B cell (primary cell): ENCODE measurements around the gene TBC1D4. TPM values are rescaled to one million over a fixed set of nuclear protein-coding genes. Genes with fewer than 3 reads are reported as not detected.

ENCODE experiments used
- ATAC-seq: fragments of 200-7000 bp; cut with Tn5 transposase; one replicate; pipeline ENCODE4 v1.10.0; 2021; ENCODE audit warnings: low read depth, mild to moderate bottlenecking, moderate number of reproducible peaks, moderate library complexity
- CTCF ChIA-PET: fragments of 350-600 bp; sonication (Branson Sonifier 250); formaldehyde crosslinking; loops from one replicate; lab custom pipeline; 2021; ENCODE audit warnings: antibody characterized with exemption, inconsistent platforms; lab: Charles Lee
- POLR2A ChIA-PET: fragments of 350-600 bp; sonication (Branson Sonifier 250); formaldehyde crosslinking; loops from one replicate; lab custom pipeline; 2021; ENCODE audit warnings: antibody characterized with exemption; lab: Charles Lee
- DNase-seq: peaks from one replicate; pipeline ENCODE4 v3.0.0; 2013
- H2AFZ ChIP-seq: 2 replicates; pipeline ENCODE4 v1.6.1; 2012; ENCODE audit warnings: mild to moderate bottlenecking, low read depth, low read length; ENCODE audit not compliant: insufficient read depth, poor library complexity, severe bottlenecking
- H3K27ac ChIP-seq, 2 donors: 1 replicate in 1 of 2; 2 replicates in 1 of 2; pipeline ENCODE4 v1.5.1; 2012 to 2013; ENCODE audit warnings: low read length in 2 of 2, mild to moderate bottlenecking in 2 of 2, moderate library complexity in 1 of 2
- H3K27me3 ChIP-seq, 4 experiments: fragments of 200-600 bp in 1 of 4; sonication (generic) in 1 of 4; replicated peaks in 1 of 4; 1 replicate in 2 of 4; 2 replicates in 2 of 4; pipeline versions ENCODE4 v1.6.1 to v1.7.0; 2013 to 2016; ENCODE audit warnings: low read length in 3 of 4, mild to moderate bottlenecking in 2 of 4, mixed read lengths in 1 of 4, moderate library complexity in 1 of 4; ENCODE audit not compliant: insufficient read depth in 4 of 4, control insufficient read depth in 3 of 4; ENCODE audit errors: control extremely low read depth in 1 of 4
- H3K36me3 ChIP-seq, 2 experiments: replicated peaks in 1 of 2; 1 replicate in 1 of 2; 2 replicates in 1 of 2; pipeline versions ENCODE4 v1.6.1 to v1.7.1; 2013; ENCODE audit warnings: low read length in 1 of 2; ENCODE audit not compliant: insufficient read depth in 2 of 2, control insufficient read depth in 1 of 2; ENCODE audit errors: control extremely low read depth in 1 of 2, extremely low read depth in 1 of 2
- H3K4me1 ChIP-seq, 2 donors: fragments of 200-600 bp in 1 of 2; sonication (generic) in 1 of 2; 1 replicate in 1 of 2; 2 replicates in 1 of 2; pipeline versions ENCODE4 v1.5.1 to v1.6.1; 2013 to 2017; ENCODE audit warnings: low read length in 2 of 2; ENCODE audit not compliant: control insufficient read depth in 2 of 2, insufficient read depth in 2 of 2
- H3K4me2 ChIP-seq: replicated peaks from 2 replicates; pipeline ENCODE3; 2012; ENCODE audit warnings: mild to moderate bottlenecking, low read depth, low read length; ENCODE audit not compliant: poor library complexity, severe bottlenecking
- H3K4me3 ChIP-seq, 5 experiments: fragments of 200-600 bp in 1 of 5; sonication (generic) in 1 of 5; 1 replicate in 3 of 5; 2 replicates in 2 of 5; pipeline versions ENCODE4 v1.5.1 to v1.7.0; 2011 to 2016; ENCODE audit warnings: low read length in 4 of 5, mild to moderate bottlenecking in 4 of 5, low read depth in 2 of 5, control low read depth in 1 of 5, moderate library complexity in 1 of 5; ENCODE audit not compliant: insufficient read depth in 1 of 5; ENCODE audit errors: control extremely low read depth in 1 of 5, extremely low read depth in 1 of 5
- H3K79me2 ChIP-seq: fragments of 200-600 bp; sonication (generic); one replicate; pipeline ENCODE4 v1.6.0; 2016; ENCODE audit warnings: low read length; ENCODE audit not compliant: control insufficient read depth, insufficient read depth
- H3K9ac ChIP-seq: fragments of 200-600 bp; sonication (generic); 2 replicates; pipeline ENCODE4 v1.6.1; 2017; ENCODE audit warnings: mild to moderate bottlenecking, low read length, moderate library complexity
- H3K9me3 ChIP-seq, 3 donors: one replicate each; pipeline versions ENCODE4 v1.6.1 to v1.7.1; 2013; ENCODE audit warnings: low read length in 2 of 3; ENCODE audit not compliant: control insufficient read depth in 2 of 3, insufficient read depth in 1 of 3; ENCODE audit errors: control extremely low read depth in 1 of 3
- H4K20me1 ChIP-seq: 2 replicates; pipeline ENCODE4 v1.6.0; 2012; ENCODE audit warnings: mild to moderate bottlenecking, low read length; ENCODE audit not compliant: insufficient read depth, control insufficient read depth, poor library complexity, severe bottlenecking
- H3K27ac Mint-ChIP-seq: one replicate; pipeline ENCODE4 v1.8.0; 2021; ENCODE audit warnings: mixed read lengths
- H3K27me3 Mint-ChIP-seq: one replicate; pipeline ENCODE4 v1.8.0; 2021; ENCODE audit warnings: mixed read lengths
- H3K4me1 Mint-ChIP-seq: one replicate; pipeline ENCODE4 v1.8.0; 2021; ENCODE audit warnings: mixed read lengths
- H3K4me3 Mint-ChIP-seq: one replicate; pipeline ENCODE4 v1.8.0; 2021; ENCODE audit warnings: mixed read lengths
- H3K9me3 Mint-ChIP-seq: one replicate; pipeline ENCODE4 v1.8.0; 2022; ENCODE audit warnings: mixed read lengths; ENCODE audit not compliant: insufficient read depth
- CTCF ChIP-seq: fragments of 200-600 bp; IDR thresholded peaks from one replicate; pipeline ENCODE4 v1.8.0; 2022; ENCODE audit warnings: antibody characterized with exemption, mild to moderate bottlenecking
- EZH2 ChIP-seq: IDR thresholded peaks from 2 replicates; pipeline ENCODE4 v1.6.1; 2012; ENCODE audit warnings: borderline replicate concordance, low read depth, mild to moderate bottlenecking, moderate library complexity, low read length; ENCODE audit not compliant: insufficient read depth, poor library complexity, severe bottlenecking
- WGBS: methylation state at CpG from one replicate; pipeline ENCODE4 v1.1.5; 2013; ENCODE audit warnings: missing lambda C conversion rate; ENCODE audit not compliant: insufficient coverage; 5-methylcytosine and 5-hydroxymethylcytosine counted together
- intact Hi-C: fragments of 100-400 bp; cut with micrococcal nuclease; formaldehyde crosslinking; loops from one replicate; pipeline ENCODE4 v1.10.0; 2022
- polyA plus RNA-seq: library from polyadenylated mRNA; depleted of rRNA; stranded (reverse); fragments of >200 nt; gene quantifications from 2 replicates; pipeline ENCODE4 v1.2.3, GENCODE V29; 2012
- total RNA-seq, 2 donors: library from RNA; stranded (reverse); fragments of 120-200 nt in 1 of 2; gene quantifications; 1 replicate in 1 of 2; 2 replicates in 1 of 2; pipeline versions ENCODE4 v1.2.3 to v1.2.4, GENCODE V29; 2013 to 2022

The TBC1D4 gene
- total and polyA plus RNA-seq, 2 donors (not counting 1 experiment from before 2014, with no cell fraction given): 1.6 to 3.5 TPM

- no peak for TF ChIP-seq CTCF
- TF ChIP-seq EZH2: no peak
- Histone ChIP-seq H3K27me3 (no peaks in the 10 kb centered on the region), H3K4me1 (no peaks in the 10 kb centered on the region), H3K79me2 (no peaks in the 10 kb centered on the region), H3K27ac (no peak overlapping the region), H3K4me2 (no peak overlapping the region), H3K9ac (no peak overlapping the region), H3K9me3 (peaks cover 0 to 12% (median 0%) of the 10 kb centered on the region in 3 donors), H4K20me1 (no peaks in the 10 kb centered on the region), H3K4me3 (no peak overlapping the region), H2AFZ (no peak overlapping the region), H3K36me3 (no peaks in the 10 kb centered on the region)
- ATAC-seq: no peak
- CTCF ChIA-PET: no interaction called here
- H3K27ac Mint-ChIP-seq: no peak overlapping the region
- no peaks in the 10 kb centered on the region for H3K4me1 Mint-ChIP-seq
- no peaks in the 10 kb centered on the region for H3K27me3 Mint-ChIP-seq
- intact Hi-C loops: no loop called here
- POLR2A ChIA-PET: no interaction called here
- WGBS: 89% methylated on average over 2 of the region's 3 CpGs
- no peak overlapping the region for H3K4me3 Mint-ChIP-seq
- H3K9me3 Mint-ChIP-seq: peaks cover 10% of the 10 kb centered on the region
- DNase-seq: no peak
Observed at GRCh38 chr13:75236774-75237173, 245.2 kb downstream of the TBC1D4 start.

Other genes with a start within 250 kb of the TBC1D4 start
- gene COMMD6, start 55.7 kb upstream of the TBC1D4 start, total RNA-seq: 152 and 153 TPM in 2 replicates
- gene COMMD6, start 55.7 kb upstream of the TBC1D4 start, polyA plus RNA-seq: 78.0 and 203 TPM in 2 replicates
- gene UCHL3, start 67.6 kb upstream of the TBC1D4 start, total RNA-seq: 13.5 and 16.8 TPM in 2 replicates
- gene UCHL3, start 67.6 kb upstream of the TBC1D4 start, polyA plus RNA-seq: 13.3 and 14.9 TPM in 2 replicates
- gene LMO7, start 154.2 kb upstream of the TBC1D4 start, total RNA-seq: 17.4 and 21.5 TPM in 2 replicates
- 7.8 and 12.6 TPM in 2 replicates for gene LMO7, start 154.2 kb upstream of the TBC1D4 start, polyA plus RNA-seq